LHCN-M2 (cell line): Measurements from ENCODE around the gene CDH4. TPM values are rescaled to one million over a fixed set of nuclear protein-coding genes. Genes with fewer than 3 reads are reported as not detected.

Experiments
- DNase-seq: peaks from one replicate; pipeline ENCODE4 v3.0.0-alpha.2; 2012; ENCODE audit warnings: low read depth
- total RNA-seq: library from RNA; depleted of rRNA; stranded (reverse); fragments of >200 nt; gene quantifications from 2 replicates; pipeline ENCODE4 v1.2.3, GENCODE V29; 2014

Gene CDH4
- total RNA-seq, 1 experiment from 2014 or later: 0.98 TPM

DNA sequence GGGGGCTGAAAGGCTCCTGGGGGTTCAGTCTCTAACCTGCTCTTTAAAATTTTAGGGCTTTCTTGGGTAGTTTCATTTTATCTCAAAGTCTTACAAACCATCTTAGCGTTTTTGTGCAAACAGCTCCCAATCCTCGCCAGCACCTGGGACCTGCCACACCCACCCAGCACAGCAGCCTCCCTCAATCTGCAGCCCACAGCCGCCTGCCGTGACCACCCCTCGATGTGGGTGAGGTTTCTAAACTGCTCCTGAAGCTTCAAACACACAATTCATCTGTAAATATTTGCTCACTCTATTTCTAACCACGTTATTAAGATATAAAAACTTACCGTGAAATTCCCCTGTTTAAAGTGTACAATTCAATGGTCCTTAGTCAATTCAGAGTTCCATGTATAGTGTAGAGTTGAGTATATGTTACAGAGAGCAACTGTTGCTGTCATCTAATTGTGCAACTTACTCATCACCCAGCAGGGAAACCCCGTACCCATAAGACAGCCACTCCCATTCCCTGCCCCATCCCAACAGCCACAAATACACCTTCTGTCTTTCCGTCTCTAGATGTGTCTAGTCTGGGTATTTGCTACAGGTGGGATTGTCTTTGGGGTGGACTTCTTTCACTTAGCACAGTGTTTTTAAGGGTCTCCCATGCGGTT is 432.6 kb downstream of the CDH4 start:
- DNase-seq: no peak

DNA sequence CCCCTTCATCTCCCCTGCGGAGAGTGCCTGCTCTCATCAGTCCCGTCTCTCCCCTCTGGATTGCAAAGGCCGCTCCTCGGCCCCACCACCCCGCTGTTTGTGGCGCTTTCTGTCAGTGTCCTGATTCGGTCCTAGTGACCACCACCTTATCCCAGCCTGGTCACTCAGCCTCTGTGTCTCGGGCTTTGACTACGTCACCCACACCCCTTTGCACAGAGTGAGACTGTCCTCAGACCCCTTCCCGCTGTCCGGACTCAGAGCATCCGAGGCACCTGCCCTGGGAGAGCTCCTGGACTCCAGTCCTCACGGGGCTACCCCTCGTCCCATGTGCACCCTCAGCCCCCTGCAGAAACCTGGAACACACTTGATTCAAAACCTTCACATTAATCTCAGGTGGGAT is 433.4 kb downstream of the CDH4 start:
- DNase-seq: no peak

DNA sequence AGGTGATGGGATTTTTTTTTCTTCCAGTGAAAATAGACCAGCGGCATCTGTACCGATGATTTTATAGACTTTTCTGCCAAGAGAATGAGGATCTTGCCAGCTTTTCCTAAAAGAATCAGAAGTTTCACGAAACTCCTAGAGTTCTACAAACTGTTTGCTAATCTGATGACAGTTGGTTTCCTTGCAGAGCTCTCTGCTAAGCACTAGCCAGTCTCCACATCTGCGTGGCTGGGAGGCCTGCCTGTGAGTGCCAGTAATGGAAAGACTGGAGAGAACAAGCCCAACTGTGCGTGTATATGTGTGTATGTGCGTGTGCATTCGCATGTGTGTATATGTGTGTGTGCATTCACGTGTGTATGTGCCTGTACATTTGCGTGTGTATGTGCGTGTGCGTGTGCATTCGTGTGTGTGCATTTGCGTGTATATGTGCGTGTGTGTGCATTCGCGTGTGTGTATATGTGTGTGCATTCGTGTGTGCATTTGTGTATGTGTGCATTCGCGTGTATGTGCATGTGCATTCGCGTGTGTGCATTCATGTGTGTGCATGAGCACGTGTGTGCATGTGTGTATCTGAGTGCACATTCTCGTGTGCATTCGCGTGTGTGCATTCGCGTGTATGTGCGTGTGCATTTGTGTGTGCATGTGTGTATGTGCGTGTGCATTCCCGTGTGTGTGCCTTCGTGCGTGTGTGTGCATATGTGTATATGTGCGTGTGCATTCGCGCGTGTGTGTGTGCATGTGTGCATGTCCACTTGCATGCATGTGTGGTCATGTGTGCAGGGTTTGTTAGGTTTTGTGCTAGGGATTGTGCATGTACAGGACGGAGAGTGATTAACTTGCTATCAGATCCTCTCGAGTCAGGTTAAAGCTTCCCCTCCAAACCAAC is 434.2 kb downstream of the CDH4 start:
- no peak for DNase-seq

DNA sequence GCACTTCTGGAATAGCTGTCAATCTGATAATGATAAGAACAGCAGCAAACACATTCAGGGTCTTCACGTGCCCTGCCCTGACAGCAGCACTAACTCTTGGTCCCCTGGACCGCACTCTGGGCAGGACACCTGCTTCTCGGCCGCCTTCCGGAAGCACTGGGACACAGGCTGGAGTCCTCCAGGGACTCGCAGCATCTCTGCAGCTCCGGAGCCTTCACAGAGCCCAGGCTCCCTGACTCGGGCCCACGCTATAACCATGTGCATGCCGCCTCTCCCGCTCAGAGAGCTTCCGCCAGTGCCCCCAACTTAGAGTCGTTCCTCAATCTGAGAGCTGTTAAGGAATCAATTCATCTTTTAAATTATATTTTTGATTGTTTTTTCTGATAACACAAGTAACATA is 436.4 kb downstream of the CDH4 start:
- DNase-seq: no peak

DNA sequence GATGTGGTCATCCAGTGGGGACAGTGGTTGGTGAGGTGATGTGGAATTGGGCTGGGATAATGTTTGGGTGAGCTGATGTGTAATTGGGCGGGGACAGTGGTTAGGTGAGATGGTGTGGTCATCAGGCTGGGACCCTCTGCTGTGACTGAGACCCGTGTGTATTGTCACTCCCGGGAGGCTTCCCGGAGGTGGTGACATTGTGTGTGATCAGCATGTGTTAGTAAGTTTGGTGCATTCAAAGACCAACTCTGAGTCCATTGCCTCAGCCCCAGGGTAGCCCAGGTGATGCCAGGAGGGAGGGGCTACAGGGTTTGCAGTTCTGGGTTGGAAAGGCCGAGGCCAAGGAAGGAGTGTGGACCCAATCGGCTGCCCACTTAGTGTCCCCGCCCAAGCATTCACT is 438.1 kb downstream of the CDH4 start:
- no peak for DNase-seq

DNA sequence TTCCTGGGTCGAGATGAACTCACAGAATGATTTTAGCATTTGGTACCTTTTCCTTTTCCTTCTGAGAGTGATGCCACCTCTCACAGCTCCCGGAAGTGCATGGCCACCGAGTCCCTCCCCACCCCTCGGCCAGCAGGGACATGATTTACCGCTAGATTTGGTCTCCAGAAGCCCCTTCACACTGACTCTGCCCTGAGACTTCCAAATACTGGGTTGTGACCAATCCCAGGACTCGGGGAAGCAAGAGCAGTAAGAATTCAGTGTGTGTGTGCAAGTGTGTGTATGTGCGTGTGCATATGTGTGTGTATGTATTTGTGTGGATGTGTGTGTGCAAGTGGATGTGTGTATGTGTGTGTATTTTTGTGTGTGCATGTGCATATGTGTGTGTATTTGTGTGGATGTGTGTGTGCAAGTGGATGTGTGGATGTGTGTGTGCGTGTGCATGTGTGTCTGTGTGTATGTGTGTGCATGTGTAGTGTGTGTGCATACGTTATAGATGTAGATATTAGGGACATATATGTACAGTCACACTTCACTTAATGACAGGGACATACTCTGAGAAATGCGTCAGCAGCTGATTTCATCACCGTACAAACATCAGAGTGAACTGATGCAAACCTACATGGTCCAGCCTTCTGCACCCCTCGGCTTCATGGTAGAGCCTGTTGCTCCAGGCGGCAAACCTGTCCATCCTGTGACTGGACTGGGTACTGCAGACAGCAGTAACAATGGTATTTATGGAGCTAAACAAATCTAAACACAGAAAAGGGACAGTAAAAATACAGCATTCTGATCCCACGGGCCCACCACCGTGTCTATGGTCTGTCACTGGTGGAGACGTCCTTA is 439.2 kb downstream of the CDH4 start:
- DNase-seq: no peak

DNA sequence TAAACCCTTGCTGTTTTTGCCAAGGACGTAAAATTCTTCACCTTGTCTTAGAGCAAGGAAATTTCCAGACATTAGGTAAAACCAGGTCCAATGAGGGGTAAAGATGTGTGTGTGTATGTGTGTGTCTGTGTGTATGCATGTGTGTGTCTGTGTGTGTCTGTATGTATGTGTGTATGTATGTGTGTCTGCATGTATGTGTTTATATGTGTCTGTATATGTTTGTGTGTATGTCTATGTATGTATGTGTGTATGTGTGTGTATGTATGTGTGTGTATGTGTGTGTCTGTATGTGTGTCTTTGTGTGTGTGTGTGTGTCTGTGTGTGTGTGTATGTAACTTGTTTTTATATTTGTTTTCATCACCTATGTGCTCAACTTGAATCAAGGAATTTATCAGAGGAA is 439.9 kb downstream of the CDH4 start:
- DNase-seq: no peak

DNA sequence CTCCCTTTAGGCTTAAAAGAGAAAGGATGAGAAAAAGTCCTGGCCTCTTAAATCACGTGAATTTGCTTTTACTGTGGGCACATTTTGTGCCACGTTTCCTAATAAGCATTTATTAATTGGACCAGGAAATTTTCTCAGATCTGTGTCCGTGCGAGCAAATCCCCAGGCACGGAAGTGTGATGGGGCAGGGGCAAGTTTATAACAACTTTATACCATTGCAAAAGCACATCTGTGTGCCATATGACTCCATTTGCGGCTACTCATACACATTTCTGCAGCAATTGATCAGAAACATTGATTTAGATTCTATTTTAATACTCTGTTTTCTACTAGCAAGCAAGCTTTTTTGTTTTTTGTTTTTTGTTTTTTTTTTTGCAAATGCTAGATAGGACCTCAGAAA is 440.4 kb downstream of the CDH4 start:
- no peak for DNase-seq

DNA sequence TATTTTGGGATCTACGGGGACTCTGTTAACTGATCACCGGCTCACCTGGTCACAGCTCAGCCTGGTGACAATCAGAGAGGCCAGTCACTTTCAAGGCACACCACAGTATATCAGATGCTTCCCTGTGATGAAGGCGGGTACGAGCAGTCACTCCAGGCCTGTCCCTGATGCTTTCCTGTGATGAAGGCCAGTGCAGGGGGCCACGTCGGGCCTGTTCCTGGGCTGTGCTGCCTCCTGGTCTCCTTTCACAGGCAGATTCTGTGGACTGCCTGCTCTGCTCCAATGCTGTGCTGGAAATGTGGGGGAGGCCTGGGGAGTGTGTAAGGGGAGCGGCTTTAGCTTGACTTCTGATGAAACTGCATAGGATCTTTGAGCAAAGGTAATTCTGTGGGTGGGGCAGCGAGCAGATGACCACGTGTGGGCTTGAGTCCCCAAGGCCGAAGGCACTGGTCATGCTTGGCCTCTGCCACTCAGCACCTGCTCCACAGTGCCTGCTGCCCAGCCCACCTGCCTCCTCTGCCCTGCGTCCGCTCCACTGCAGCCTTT is 441.1 kb downstream of the CDH4 start:
- no peak for DNase-seq

DNA sequence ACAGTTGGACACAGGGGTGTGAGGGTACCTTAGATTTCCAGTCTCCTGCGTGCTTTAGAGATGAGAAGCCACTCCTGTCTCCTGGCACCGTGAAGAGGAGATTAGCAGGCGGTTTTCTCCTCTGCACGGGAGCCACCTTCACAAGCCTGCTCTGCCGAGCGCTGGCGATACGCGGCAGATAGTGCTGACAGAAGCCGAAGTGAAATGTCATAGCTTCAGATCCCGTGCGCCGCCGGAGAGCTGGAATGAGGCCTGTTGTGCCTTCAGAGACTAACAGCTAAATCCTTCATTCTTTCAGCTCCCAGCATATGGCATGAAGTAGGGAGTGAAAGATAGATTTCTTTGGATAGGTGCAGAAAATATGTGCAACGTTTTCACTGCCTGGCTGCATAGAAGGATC is 442.6 kb downstream of the CDH4 start:
- DNase-seq: no peak

DNA sequence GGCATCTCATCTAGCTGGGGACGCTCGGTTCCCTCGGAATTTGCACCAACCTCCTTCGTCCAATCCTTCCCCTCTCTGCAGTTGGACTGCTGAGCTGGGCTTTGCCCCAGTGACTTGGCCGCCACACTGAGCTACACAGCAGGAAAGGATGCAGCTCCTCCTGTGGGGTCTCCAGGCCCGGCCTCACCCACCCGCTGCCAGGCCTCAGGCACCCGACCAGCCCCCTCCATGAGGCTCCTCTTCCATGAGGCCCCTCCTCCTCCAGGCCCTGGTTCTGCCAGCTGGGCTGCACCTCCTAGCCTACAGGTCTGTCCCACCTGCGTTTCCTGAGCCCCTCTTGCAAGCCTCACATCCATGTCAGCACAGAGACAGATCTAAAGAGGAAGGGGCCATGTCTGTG is 443.7 kb downstream of the CDH4 start:
- no peak for DNase-seq

DNA sequence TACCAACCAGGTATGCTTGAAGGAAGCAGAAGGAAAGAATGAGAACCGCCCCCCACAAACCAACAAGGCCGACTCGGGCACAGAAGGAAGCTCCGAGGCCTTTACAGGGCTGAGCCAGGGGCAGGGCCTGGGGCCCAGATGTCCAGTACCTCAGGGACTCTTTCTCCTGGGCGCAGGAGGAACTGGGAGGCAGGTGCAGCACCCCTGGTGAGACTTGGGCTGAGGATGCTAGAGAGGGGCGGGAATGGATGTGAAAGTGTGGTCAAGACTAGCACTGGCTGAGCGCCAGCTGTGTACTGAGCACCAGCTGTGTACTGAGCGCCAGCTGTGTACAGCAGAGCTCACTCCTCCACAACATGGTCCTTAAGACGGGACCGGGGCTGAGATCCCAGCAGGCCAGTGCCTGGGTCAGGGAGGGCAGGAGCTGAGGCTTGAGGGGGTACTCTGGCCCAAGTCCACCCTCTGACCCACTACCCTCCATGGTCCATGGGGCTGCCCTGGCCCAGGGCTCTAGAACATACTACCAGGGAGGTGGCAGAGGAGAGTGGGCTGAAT is 444.2 kb downstream of the CDH4 start:
- no peak for DNase-seq

DNA sequence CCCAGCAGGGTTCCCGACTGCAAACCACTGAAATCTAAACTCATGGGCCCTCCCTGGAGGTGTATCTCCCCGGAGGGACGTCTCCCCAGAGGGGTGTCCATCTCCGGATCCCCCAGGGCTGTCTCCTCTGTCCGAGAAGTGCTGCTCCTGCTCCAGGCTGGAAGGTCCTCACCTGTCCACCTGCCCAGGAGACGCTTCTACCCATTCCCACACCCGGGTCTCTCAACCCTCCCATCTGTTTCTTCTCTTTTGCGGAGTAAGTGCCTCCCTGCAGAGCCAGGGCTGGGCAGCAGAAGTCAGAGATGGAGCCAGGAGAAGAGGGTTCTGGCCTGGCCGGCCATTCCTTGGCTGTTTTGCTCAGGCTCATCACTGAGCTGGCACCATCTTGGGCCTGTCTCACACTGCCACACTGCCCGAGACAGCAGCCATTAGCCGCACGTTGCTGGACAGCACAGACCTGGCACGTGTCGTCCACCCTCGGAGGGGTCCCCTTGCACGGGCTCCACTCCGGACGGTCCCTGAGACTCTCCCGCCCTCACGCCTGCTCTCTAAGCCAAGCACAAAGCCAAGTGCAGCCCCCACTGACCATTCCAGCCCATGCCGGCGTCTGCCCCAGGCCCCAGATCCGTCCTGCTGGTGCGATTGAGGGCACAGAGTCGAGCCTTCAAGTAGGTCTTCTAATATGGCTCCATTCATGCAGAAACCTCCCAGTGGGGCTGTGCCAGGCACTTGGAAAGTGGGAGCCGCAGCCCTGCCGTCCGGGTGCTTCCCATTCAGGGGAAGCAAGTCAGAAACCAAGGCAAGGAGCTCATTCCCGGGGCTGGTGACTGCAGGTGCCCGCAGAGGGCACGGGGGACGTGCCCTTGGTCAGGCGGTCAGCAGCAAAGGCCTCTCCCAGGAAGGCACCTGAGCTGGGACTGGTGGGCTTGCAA is 445.9 kb downstream of the CDH4 start:
- DNase-seq: no peak

DNA sequence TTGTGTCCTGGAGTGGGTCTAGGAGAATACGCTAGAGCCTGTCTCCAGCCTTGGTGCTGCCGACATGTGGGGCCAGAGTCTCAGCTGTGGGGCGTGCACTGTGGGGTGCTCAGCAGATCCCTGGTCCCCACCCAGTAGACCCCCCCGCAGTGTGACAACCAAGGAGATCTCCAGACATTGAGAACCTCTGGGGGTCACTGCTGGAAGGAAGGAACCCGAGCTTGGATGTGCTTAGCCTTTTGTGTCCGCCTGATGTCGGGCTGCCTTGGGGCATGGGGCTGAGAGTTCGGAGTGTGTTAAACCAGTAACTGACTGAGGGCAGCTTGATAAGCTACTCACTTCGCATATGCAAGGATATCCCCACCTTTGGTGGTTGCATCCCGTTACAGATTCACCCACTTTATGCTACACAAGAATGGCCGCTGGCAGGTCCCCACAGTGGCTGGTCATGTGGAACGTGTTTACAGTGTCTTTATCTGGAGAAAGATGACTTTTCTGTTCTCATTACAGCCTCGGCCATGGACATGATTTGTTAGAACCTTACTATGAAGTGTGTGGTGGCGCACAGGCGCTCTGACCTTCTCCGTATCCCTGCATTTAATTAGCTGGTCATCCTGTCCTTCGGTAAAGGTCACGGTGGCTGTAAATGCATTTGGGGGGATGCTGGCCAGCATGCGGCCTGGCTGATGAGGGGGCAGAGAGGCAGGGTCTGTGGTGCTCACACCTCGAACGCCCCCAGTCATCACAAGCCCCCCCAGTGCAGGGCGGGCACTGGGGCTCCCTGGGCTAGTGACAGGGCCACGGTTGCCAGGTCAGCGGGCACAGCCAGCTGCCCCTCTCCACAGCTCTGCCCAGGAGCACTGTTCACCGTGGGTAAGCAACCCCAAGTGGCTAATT is 446.8 kb downstream of the CDH4 start:
- no peak for DNase-seq

DNA sequence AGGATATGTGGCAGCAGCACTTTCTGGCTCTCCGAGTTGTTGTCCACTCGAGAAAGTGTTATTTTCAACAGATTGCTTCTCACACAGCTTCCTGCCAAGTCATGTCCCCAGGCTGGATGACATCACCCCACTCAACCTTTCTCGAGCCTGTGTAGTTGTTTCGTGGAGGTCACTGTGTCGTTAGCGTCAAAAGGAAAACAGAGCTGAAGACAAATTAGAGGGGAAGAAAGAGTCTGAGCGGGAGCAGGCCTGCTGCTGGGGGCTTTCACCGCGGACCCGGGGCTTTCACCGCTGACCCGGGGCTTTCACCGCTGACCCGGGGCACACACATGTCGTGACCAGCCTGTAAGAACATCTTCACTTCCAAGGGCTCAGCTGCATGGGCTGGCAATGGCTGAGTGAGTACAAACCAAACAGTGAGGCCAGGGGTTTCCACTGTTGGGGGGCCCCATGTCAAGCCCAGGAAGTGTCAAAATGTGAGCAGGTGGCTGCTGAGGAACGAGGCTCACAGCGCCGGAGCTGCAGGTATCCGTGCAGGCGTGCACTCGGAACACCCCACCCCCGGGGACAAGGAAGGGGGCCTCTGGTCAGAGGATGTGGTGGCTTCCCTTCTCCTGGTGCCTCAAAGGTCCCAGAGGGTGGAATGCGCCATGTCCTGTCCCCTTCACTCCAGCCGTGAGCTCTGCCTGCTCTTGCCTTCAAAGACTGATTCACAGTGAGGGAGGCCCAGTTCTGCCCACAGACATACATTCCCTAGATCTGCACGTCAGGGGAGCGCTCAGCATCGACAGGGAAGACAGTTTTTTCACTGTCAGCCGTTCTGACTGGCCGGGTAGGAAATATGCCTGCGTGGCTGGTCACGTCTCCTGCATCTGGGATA is 447.7 kb downstream of the CDH4 start:
- DNase-seq: no peak

DNA sequence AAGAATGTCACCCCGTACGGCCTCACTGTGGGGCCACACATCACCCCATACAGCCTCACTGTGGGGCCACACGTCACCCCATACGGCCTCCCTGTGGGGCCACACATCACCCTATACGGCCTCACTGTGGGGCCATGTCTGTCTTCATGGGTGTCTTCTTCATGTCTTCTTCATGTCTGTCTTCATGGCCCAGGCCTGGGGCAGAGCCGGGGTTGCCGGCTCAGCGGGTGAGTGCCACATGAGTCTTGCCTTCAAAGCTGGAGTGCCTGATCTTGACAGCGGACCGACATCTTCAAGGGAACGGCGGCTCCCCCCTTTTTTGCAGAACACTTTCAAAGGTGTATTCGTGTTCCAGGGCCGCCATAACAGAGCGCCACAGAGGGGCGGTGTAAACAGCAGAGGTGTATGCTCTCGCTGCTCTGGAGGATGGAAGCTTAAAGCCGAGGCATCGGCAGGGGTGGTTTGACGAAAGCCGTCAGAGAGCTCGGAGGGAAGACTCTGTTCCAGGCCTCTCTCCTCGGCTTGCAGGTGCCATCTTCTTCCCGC is 448.6 kb downstream of the CDH4 start:
- DNase-seq: no peak

DNA sequence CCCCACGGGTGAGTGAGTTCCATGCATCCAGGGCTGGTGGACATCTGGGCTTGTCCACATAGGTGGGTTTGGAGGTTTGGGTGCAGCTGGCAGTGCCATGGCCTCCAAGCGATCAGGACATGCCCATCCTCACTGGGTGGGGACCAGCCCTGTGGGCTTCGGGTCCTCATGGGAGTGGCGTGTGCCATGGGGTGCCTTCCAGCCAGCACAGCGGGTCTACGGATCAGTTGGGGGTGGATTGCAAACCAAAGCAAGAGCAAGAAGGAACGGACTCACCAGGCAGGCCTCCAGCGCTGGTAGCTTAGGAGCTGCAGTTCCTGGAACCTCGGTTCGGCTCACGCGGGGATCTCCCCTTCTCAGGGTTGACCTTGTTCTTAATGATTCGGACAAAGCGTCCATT is 449.3 kb downstream of the CDH4 start:
- no peak for DNase-seq

DNA sequence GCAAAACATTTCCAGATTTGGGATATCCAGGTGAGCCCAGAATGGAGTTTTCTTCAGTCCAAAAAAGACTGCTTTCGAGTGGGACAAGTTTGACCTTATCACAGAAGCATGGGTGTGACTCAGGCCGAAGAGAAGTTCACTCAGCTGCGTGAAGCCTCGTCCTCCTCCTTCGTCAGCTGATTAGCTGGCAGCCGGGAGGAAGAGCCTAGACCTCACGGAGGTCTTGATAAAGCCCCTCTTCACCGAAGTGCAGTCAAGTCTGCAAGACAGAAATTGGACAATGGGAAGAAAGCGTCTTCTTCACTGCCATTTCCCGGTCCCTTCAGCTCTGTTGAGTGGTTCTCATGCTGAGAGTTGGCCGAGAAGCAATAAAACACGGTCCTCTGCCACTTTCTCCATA is 449.7 kb downstream of the CDH4 start:
- no peak for DNase-seq
